ENCODE results near the gene DNM3.

Gene DNM3

DNA sequence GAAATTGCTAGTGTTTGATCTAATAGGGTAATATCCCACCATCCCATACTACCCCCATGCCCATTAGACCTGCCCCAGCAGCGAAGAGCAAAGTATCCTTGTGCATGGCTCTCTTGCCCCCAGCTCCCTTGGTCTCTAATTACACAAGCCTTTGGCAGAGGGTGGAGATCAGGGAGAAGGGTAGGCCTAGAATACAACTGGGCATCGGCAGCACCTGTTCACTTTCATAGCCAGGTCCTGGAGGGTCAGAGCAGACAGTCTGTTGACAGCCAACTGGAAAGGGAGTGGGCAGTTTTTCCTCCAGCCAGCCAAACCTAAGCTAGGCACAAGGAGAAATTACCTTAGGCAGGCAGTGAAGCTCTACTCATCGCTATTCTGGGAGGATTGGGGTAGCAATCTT is 605.2 kb downstream of the DNM3 start:
- no peak for DNase-seq

DNA sequence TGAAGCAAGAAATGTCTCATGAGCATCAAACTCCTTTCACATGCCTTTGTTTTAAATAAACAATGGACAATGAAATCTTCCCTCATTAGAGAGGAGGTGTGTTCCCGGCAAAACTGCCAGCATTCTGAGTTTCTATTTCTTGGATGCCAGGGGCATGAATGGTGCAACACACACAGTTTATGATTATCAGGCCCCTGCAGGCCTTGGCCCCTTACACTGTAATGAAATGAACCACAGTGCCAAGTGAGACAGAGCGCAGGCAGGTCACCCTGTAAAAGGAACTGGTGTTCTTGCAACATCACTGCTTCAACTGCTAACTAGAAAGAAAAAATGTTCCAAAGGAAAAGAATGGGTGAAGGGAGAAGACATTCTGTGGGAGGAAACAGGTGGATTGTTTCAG is 606.3 kb downstream of the DNM3 start:
- DNase-seq, result no peak

DNA sequence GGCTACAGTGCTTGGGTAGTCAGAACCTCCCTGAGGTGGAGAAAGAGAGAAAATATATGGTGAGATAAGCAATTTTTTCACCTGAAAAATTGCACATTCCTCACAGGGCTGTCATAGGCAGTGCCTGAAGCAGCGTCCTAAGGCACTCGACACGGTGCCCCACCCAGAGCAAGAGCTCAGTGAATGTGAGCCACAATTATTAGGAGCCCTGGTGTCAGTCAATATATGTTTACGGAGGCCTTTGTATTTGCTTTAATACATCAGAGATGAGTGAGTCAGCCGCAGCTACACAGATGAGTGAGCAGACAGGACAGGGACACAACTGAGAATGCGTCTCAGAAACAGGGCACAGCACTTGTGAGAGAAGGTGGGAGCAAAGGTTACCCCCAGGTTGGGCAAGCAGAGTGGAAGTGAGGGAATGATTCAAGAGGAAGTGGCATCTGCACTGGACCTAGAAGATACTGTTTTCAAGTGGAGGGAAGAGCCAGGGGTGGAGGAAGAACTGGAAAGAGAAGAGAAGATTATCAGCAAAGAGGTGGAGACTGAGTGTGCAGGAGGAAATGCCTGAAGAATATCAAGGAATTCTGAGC is 607.8 kb downstream of the DNM3 start:
- no peak for DNase-seq

DNA sequence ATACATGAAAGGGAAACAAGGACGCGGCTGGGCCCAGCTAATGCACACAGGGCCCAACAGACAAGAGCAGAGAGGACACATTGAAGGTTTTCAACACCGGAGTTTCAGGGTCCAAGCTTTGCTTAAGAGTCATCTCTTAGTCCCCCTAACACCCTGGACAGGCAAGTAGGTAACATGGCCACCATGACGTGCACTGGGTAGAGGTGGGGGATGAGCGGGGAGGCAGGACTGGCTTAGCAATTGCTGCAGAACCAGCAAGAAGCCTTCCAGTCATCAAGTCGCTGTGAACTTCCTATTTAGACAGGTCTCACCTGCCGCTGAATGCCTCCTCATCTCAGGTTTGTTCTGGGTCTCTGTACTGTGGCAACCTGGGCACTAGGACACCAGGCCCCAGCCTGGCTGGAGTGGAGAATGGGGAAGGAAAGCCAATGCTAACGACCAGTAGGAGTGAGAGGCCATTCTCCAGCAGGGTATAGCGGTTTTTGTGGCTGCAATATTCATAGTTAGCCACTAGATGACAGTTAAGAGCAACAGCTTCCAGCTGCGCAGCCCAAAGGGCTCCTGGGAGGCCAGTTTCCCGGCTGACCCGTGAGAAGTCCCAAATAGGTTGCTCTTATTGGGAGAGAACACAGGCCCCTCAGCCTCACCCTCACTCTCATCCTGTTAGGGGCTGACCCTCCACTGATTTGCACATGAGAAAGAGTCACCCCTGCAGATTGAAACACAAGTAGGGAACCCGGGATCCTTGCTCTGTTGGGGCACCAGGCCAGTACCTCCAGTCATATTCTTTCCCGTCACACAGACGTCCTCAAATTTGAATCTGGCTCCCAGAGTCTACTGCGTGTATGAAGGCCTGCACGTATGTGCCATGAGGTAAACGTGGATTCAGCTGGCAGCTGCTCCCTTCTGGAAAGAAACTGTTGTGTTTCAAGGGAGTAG is 608.6 kb downstream of the DNM3 start:
- peak; percentile 67 for DNase-seq

DNA sequence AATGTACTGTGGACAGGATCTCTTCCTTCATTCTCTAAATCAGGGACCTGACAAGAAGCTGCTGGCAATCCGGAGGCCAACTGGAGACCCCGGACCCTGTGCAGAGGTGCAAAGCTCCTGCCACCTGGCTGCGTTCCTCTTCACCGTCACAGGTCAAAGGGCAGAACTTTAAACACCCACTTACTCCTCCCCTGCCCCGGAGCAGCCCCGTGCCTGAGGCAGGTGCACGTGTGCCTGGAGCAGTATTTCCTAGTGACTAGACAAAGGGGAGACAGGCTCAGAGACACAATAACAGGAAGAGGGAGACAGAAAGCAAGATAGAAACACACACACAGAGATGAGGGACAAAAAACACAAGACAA is 609.2 kb downstream of the DNM3 start:
- no peak for DNase-seq

DNA sequence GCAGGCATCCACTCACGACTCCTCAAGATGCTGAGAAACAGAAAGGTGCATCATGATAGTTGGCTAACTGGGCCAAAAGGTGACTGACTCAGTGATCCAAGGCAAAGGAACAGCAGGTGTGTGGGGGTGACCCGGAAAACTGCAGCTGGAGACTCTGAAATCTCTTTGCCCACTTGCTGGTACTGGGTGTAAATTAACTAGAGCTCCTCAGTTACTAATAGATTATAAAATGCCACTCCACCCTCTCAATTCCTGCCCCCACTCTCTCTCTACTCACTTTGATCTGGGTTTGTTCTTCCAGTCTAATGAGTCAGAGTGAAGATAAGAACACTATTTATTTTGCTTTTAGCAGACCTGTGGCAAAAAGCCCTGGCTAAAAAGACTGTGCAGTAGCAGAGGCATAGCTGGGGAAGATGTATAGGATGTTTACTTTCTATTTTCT is 609.7 kb downstream of the DNM3 start:
- DNase-seq, result no peak

DNA sequence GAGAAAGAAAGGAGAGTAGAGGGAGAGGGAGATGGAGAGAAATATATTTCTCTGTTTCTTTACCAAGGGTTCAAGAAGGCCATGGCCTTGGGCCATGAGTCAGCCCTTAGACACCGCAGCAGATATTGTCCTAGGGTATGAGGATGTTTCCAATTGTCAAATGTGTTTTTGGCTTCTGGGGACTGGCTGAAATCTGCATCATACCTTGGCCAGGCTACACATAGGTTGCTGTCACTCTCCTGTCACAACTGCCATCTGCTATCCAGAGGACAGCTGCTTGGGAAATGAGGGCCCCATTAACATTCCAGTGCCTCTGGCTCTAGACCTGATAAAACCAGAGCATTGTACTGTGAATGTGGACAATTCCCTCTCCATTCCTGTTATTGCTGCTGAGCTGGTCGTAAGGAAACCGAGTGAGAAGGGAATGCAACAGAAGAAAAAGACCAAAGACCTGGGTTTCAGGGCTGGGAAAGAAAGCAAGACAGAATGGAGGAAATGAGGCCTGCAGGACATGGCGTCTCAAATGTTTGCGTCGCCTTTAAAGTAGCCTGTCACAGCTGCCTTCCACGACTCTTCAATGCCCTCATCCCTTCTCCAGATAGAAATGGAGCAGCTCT is 611.3 kb downstream of the DNM3 start:
- DNase-seq, result no peak

DNA sequence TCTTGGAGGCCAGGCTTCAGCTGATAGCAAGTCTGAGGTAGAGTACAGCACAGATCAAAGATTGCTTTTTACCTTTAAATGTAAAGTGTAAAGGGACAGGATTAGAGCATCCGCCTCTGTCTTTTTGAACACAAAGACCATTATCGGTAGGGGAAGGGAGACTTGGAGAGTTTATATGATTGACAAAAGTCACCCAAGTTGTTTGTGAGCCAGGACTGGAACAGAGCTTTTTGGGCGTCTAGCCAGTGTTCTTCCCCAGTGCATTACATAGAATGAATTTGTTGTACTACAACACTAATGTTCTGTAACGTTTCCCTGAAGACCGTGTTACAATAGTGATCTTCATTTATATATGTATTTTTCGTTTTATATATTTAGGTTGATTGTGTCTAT is 611.9 kb downstream of the DNM3 start:
- no peak for DNase-seq

DNA sequence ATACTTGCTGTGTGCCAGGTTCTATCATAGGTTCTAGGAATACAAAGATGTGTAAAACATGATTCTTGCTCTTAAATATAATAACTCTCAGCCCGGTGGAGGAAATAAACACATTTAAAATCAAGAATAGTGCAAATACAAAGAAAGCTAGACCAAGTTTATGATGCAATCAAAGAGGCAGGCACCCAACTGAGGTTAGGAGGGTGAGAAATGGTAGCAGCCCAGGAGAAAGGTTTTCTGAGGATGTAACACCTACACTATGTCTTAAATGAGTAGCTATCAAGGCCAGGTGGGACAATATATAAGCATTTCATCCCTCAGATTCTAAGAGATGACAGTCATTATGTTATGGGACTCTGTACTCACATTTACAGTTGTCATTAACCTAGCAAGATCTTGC is 612.3 kb downstream of the DNM3 start:
- DNase-seq, result no peak

DNA sequence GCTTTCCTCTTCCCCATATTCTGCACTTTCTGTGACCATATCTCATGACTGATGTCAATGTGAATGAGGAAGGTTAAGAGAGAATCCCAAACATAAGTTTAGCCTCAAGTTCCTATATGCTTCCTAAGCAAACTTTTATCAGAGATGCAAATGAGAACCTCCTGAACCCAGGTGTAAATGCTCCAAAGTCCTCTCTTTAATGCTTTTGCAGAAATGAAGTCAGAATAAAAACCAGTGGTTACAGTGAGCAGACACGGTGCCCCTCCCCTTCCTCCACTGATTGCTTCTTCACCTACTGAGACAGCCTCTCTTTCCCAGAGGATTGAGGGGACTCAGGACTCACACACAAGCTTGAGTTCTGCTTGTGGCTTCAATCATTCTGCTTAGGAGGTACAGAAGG is 614.2 kb downstream of the DNM3 start:
- DNase-seq, result no peak

DNA sequence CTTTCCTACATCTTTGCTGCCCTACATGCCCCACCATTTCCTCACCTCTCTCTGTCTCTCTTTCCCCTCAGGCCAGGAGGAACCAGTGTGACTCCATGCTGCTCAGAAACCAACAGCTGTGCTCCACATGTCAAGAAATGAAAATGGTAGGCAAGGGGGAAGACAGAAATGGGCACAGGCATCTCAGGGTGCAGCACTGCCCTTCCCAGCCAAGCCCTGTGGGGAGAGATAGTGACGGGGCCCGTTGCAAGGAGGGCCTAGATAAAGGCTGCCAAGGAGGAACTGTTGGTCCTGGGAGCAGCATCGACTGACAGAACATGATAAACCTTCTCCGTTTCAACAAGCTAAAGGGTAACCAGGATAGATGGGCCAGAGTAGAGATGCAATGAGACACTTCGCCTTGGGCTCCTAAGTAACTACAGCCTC is 615.1 kb downstream of the DNM3 start:
- no peak for DNase-seq

DNA sequence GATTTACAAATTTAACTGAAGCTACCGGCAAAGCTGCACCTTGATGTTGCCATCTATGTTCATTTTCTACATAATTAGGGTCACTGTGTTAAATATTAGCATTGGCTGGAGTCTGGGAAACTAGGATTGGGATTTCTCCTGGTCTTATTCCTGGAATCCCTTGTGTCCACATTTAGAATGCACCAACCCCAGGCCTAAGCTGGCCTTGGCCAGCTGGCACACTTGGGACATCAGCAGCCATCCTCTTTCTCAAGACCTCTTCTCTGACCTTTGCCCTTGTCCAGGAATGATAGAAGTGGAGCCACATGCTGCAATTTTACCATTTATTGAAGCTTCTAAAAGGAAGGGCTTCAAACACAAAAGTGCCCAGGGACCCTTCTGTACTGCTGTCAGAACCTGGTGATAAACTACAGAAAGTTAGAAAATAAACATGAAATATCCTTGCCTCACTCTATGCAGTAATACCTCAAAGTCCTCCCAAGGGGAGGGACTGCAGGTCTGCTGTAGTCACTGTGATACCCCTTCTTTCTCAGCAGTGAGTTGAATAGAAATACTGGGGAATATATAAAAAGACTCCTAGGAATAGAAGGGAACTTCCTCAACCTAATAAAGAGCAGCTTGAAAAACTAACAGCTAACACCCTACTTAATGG is 616.3 kb downstream of the DNM3 start:
- no peak for DNase-seq

DNA sequence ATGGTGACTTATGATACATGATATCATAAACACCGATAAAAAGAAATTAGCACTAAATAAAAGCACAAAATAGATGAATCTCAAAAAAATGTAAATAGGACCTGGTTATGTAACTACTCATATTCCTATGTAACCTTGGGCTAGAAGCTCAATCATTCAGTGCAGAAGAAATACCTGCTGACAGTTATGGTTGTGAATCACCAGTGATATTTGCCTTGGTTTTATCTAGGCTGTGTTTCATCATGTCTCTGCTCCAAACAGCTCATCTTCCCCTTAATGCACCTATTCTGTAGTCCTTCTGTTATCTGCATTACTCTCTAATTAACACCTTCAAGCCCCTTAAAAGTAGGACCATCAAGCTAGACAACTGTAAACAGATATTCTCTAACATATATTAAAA is 618.9 kb downstream of the DNM3 start:
- DNase-seq, result no peak

DNA sequence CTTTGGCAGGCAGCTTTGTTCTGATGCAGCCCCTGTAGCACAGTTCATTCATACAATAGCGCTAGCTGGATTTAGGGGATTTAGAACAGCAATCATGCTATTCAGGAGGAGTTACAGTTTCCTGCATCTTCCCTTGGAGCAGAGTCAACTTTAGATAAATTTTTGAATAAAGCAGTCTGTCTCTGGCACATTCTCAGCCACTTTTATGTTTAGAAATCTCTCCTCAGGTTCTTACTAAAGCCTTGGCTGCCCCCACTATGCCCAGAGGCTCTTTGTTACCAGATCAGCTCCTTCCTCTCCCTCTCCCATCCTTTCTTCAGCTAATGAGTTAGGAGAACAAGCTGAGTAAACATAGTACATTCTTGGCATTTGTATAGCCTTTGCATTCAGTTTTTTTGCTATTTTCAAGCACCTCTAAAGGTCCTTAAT is 619.6 kb downstream of the DNM3 start:
- DNase-seq, result no peak
